Fibroblast of skin of abdomen (primary cell): Measurements from ENCODE around the gene RBM33.
"Not testable (repeated sequence)": the region's sequence is repeated elsewhere in the genome, so short reads cannot be mapped to it uniquely, and the experiment has no call there.

Experiments used
- DNase-seq: peaks from one replicate; pipeline ENCODE4 v3.0.0-alpha.2; 2013

Gene RBM33

GRCh38 chr7:155811560-155811894 lies 167.1 kb downstream of the RBM33 start:
- no peak for DNase-seq

- no peak for DNase-seq
Measured at GRCh38 chr7:155811895-155812761, 167.7 kb downstream of the RBM33 start, which contains the start of gene SHH. Gene SHH, minus strand, starts transcription at chr7:155812463. Its CDS starts 341 bp downstream, at chr7:155812122.

GRCh38 chr7:155813125-155813524 lies 168.7 kb downstream of the RBM33 start:
- DNase-seq = no peak

GRCh38 chr7:155813546-155814315 lies 169.3 kb downstream of the RBM33 start:
- no peak for DNase-seq

GRCh38 chr7:155814316-155815276 lies 170.1 kb downstream of the RBM33 start:
- no peak for DNase-seq

GRCh38 chr7:155815332-155816191 lies 171.1 kb downstream of the RBM33 start:
- peak; percentile 26 for DNase-seq

GRCh38 chr7:155816192-155816508 lies 171.7 kb downstream of the RBM33 start:
- DNase-seq = no peak

- DNase-seq = no peak
Measured at GRCh38 chr7:155816996-155817395, 172.5 kb downstream of the RBM33 start.

- not testable (repeated sequence) for DNase-seq
Measured at GRCh38 chr7:155817515-155817914, 173.1 kb downstream of the RBM33 start.

GRCh38 chr7:155818154-155818819 lies 173.8 kb downstream of the RBM33 start:
- no peak for DNase-seq

GRCh38 chr7:155818820-155819168 lies 174.3 kb downstream of the RBM33 start:
- no peak for DNase-seq

GRCh38 chr7:155819186-155819585 lies 174.7 kb downstream of the RBM33 start:
- DNase-seq = no peak

GRCh38 chr7:155820246-155820645 lies 175.8 kb downstream of the RBM33 start:
- DNase-seq = no peak

- no peak for DNase-seq
Measured at GRCh38 chr7:155820788-155821187, 176.3 kb downstream of the RBM33 start.

- no peak for DNase-seq
Measured at GRCh38 chr7:155821851-155822250, 177.4 kb downstream of the RBM33 start.

- no peak for DNase-seq
Measured at GRCh38 chr7:155824227-155824886, 179.9 kb downstream of the RBM33 start.

GRCh38 chr7:155825336-155825735 lies 180.9 kb downstream of the RBM33 start:
- DNase-seq = no peak

GRCh38 chr7:155829796-155830470 lies 185.5 kb downstream of the RBM33 start:
- DNase-seq = no peak
